IMR-90 (cell line): ENCODE results near the gene TMEM143.

Experiments used
- MAZ ChIP-seq: IDR thresholded peaks from 2 replicates; pipeline ENCODE4 v1.6.1; 2012; ENCODE audit warnings: low read depth, mild to moderate bottlenecking, low read length, improper control_type of control experiment, moderate library complexity, borderline replicate concordance
- POLR2A ChIP-seq: IDR thresholded peaks from 2 replicates; pipeline ENCODE4 v1.6.1; 2012; ENCODE audit warnings: mild to moderate bottlenecking, low read depth, low read length
- RAD21 ChIP-seq: IDR thresholded peaks from 2 replicates; pipeline ENCODE4 v1.6.1; 2012; ENCODE audit warnings: low read length, improper control_type of control experiment
- TF ChIP-seq, protein P1 (sequence below): fragments of 150-350 bp; IDR thresholded peaks from 2 replicates; pipeline ENCODE4 v1.6.1; 2016; ENCODE audit warnings: low read depth, mild to moderate bottlenecking, low read length, moderate library complexity, borderline replicate concordance
- TF ChIP-seq, protein P2 (sequence below): conservative IDR thresholded peaks from 2 replicates; pipeline ENCODE4 v1.5.1; 2012; ENCODE audit warnings: mild to moderate bottlenecking, low read depth, low read length, improper control_type of control experiment

GRCh38 chr19:48329167-48329891 is 34.4 kb downstream of the TMEM143 start:
- TF ChIP-seq, protein P1, sequence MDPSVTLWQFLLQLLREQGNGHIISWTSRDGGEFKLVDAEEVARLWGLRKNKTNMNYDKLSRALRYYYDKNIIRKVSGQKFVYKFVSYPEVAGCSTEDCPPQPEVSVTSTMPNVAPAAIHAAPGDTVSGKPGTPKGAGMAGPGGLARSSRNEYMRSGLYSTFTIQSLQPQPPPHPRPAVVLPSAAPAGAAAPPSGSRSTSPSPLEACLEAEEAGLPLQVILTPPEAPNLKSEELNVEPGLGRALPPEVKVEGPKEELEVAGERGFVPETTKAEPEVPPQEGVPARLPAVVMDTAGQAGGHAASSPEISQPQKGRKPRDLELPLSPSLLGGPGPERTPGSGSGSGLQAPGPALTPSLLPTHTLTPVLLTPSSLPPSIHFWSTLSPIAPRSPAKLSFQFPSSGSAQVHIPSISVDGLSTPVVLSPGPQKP = no peak
- 0 out of 2 replicates have a peak, but pooled peaks have one; percentile 22 for TF ChIP-seq MAZ
- TF ChIP-seq, protein P2, sequence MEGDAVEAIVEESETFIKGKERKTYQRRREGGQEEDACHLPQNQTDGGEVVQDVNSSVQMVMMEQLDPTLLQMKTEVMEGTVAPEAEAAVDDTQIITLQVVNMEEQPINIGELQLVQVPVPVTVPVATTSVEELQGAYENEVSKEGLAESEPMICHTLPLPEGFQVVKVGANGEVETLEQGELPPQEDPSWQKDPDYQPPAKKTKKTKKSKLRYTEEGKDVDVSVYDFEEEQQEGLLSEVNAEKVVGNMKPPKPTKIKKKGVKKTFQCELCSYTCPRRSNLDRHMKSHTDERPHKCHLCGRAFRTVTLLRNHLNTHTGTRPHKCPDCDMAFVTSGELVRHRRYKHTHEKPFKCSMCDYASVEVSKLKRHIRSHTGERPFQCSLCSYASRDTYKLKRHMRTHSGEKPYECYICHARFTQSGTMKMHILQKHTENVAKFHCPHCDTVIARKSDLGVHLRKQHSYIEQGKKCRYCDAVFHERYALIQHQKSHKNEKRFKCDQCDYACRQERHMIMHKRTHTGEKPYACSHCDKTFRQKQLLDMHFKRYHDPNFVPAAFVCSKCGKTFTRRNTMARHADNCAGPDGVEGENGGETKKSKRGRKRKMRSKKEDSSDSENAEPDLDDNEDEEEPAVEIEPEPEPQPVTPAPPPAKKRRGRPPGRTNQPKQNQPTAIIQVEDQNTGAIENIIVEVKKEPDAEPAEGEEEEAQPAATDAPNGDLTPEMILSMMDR = no peak
- TF ChIP-seq POLR2A = no peak
- no peak for TF ChIP-seq RAD21
